ENCODE measurements around the gene KAT14.
A peak's percentile ranks its signal among the peaks of the same experiment; 100 is the strongest.
"Not testable (repeated sequence)": the region's sequence is repeated elsewhere in the genome, so short reads cannot be mapped to it uniquely, and the experiment has no call there.

Gene KAT14

GRCh38 chr20:18137412-18138265, at the start of gene KAT14, which contains the start of gene PET117:
Gene KAT14 (plus strand): TSS chr20:18137863. CDS start chr20:18142661, 4,798 bp downstream.
Gene PET117 (plus strand): TSS chr20:18137863. CDS start chr20:18137956, 93 bp downstream.
- peak; percentile 87 for DNase-seq

GRCh38 chr20:18088298-18088697, 49.4 kb upstream of the KAT14 start:
- not testable (repeated sequence) for DNase-seq

- DNase-seq = not testable (repeated sequence)
These were observed 48.8 kb upstream of the KAT14 start for GRCh38 chr20:18088841-18089240.

- DNase-seq = no peak
These were observed 47.6 kb upstream of the KAT14 start for GRCh38 chr20:18090044-18090443.

GRCh38 chr20:18090477-18090876, 47.2 kb upstream of the KAT14 start:
- DNase-seq = no peak

- DNase-seq = no peak
These were observed 46.0 kb upstream of the KAT14 start for GRCh38 chr20:18091623-18092022.

- DNase-seq = no peak
These were observed 44.8 kb upstream of the KAT14 start for GRCh38 chr20:18092890-18093289.

GRCh38 chr20:18093388-18093787, 44.3 kb upstream of the KAT14 start:
- DNase-seq = no peak

- DNase-seq = no peak
These were observed 43.5 kb upstream of the KAT14 start for GRCh38 chr20:18094191-18094590.

GRCh38 chr20:18100569-18100968, 37.1 kb upstream of the KAT14 start:
- not testable (repeated sequence) for DNase-seq

- DNase-seq = no peak
These were observed 36.4 kb upstream of the KAT14 start for GRCh38 chr20:18101125-18101810.

- no peak for DNase-seq
These were observed 34.2 kb upstream of the KAT14 start for GRCh38 chr20:18103497-18103896.

GRCh38 chr20:18108326-18108725, 29.3 kb upstream of the KAT14 start:
- no peak for DNase-seq

GRCh38 chr20:18128574-18128973, 9.1 kb upstream of the KAT14 start:
- DNase-seq = not testable (repeated sequence)

- DNase-seq = no peak
These were observed 5.0 kb upstream of the KAT14 start for GRCh38 chr20:18132663-18133062.

GRCh38 chr20:18133962-18134361, 3.7 kb upstream of the KAT14 start:
- DNase-seq = no peak

GRCh38 chr20:18138266-18138582, 561 bp downstream of the KAT14 start:
- no peak for DNase-seq

- DNase-seq = no peak
These were observed 1.2 kb downstream of the KAT14 start for GRCh38 chr20:18138639-18139583.

- no peak for DNase-seq
These were observed 2.2 kb downstream of the KAT14 start for GRCh38 chr20:18139832-18140231.

GRCh38 chr20:18144541-18145099, 7.0 kb downstream of the KAT14 start:
- DNase-seq = no peak

- DNase-seq = no peak
These were observed 16.7 kb downstream of the KAT14 start for GRCh38 chr20:18154342-18154741.

GRCh38 chr20:18156045-18156444, 18.4 kb downstream of the KAT14 start:
- no peak for DNase-seq

GRCh38 chr20:18164356-18164755, 26.7 kb downstream of the KAT14 start:
- DNase-seq = no peak
